NB4 (cell line): ENCODE data around the gene PLEKHA6.

Experiments used
- CTCF ChIP-seq: IDR thresholded peaks from one replicate; pipeline ENCODE4 v1.5.1; 2012; ENCODE audit warnings: low read depth, low read length
- MYC ChIP-seq: IDR thresholded peaks from 2 replicates; pipeline ENCODE4 v1.6.1; 2011; ENCODE audit warnings: low read depth, low read length
- POLR2A ChIP-seq: IDR thresholded peaks from 2 replicates; pipeline ENCODE4 v1.6.1; 2011; ENCODE audit warnings: mild to moderate bottlenecking; ENCODE audit not compliant: insufficient read length; ENCODE audit errors: extremely low read depth

DNA sequence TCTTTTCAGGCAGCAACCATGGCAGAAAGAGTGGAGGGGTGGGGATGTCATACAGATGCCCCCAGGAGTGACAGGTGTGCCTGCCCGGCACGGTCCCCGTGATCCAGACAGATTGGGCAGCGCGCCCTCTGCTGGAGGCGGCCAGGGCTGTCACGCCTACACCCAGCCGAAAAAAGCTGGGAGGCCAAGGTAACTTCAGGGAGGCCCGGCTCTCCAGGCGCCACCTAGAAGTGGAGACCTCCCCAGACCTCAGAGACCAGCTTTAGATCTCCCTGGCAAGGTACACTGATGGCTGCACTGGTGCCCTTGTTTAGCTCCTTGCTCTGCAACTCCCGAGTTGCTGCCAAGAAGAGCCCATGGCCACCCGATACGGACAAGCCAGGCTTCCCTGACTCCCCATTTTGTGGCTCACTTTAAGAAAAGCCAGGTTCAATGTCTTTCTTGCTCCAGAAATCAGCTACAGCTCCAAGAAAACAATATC, 152.6 kb downstream of the PLEKHA6 start:
- TF ChIP-seq MYC (no peak), CTCF (peak; percentile 83), POLR2A (no peak)
